GM12878 (cell line): ENCODE data around the gene DIPK1A. TPM values are rescaled to one million over a fixed set of nuclear protein-coding genes. Genes with fewer than 3 reads are reported as not detected.

Experiments
- BRCA1 ChIP-seq: IDR thresholded peaks from 2 replicates; pipeline ENCODE4 v1.6.1; 2011; ENCODE audit warnings: low read depth, low read length, improper control_type of control experiment
- CBFB ChIP-seq: IDR thresholded peaks from 2 replicates; pipeline ENCODE4 v1.6.1; 2016; ENCODE audit warnings: antibody characterized with exemption, low read depth
- CEBPZ ChIP-seq: fragments of 150-350 bp; IDR thresholded peaks from 2 replicates; pipeline ENCODE4 v1.6.1; 2016; ENCODE audit warnings: low read depth, low read length
- CHD4 ChIP-seq: fragments of 200-600 bp; sonication (generic); IDR thresholded peaks from 2 replicates; pipeline ENCODE4 v1.6.1; 2016; ENCODE audit warnings: mild to moderate bottlenecking
- CUX1 ChIP-seq: IDR thresholded peaks from 2 replicates; pipeline ENCODE4 v1.6.1; 2012; ENCODE audit warnings: improper control_type of control experiment, low read depth, low read length; ENCODE audit not compliant: insufficient replicate concordance
- JUNB ChIP-seq: IDR thresholded peaks from 2 replicates; pipeline ENCODE4 v1.6.1; 2016; ENCODE audit warnings: antibody characterized with exemption, mild to moderate bottlenecking
- MYB ChIP-seq: fragments of 150-350 bp; IDR thresholded peaks from 2 replicates; pipeline ENCODE4 v1.6.1; 2014; ENCODE audit warnings: mild to moderate bottlenecking, low read depth, low read length, borderline replicate concordance
- NBN ChIP-seq: fragments of 450-650 bp; IDR thresholded peaks from 2 replicates; pipeline ENCODE4 v1.6.1; 2016
- POLR2AphosphoS5 ChIP-seq: IDR thresholded peaks from 2 replicates; pipeline ENCODE4 v1.6.1; 2011; ENCODE audit warnings: mild to moderate bottlenecking, low read length, inconsistent platforms
- PRDM15 ChIP-seq: fragments of 450-650 bp; formaldehyde crosslinking; IDR thresholded peaks from 2 replicates; pipeline ENCODE4 v1.4.0; 2020; ENCODE audit warnings: mild to moderate bottlenecking, moderate library complexity
- RELA ChIP-seq: fragments of 450-650 bp; IDR thresholded peaks from 2 replicates; pipeline ENCODE4 v1.8.0; 2014; ENCODE audit warnings: borderline replicate concordance; ENCODE audit not compliant: partially characterized antibody
- SIX5 ChIP-seq: IDR thresholded peaks from 2 replicates; pipeline ENCODE4 v1.6.1; 2011; ENCODE audit warnings: mild to moderate bottlenecking, low read depth, low read length, moderate library complexity; ENCODE audit not compliant: severe bottlenecking
- SMAD5 ChIP-seq: IDR thresholded peaks from 2 replicates; pipeline ENCODE4 v1.6.1; 2016; ENCODE audit warnings: antibody characterized with exemption, low read depth
- TAF1 ChIP-seq: IDR thresholded peaks from 2 replicates; pipeline ENCODE4 v1.6.1; 2011; ENCODE audit warnings: mild to moderate bottlenecking, low read depth, low read length, borderline replicate concordance
- TCF12 ChIP-seq: IDR thresholded peaks from 2 replicates; pipeline ENCODE4 v1.6.1; 2011; ENCODE audit warnings: low read depth, mild to moderate bottlenecking, low read length
- YY1 ChIP-seq: IDR thresholded peaks from 2 replicates; pipeline ENCODE4 v1.6.1; 2011; ENCODE audit warnings: low read depth, mild to moderate bottlenecking, low read length
- polyA plus RNA-seq, 11 experiments: library from polyadenylated mRNA; depleted of rRNA in 4 of 11; unstranded in 6 of 11; stranded (reverse) in 5 of 11; fragments of >200 nt; fragmentation: Nextera tagmentation in 4 of 11; fragmentation: Illumina TruSeq in 1 of 11; extraction: Ambion mirVana in 4 of 11; extraction: Trizol in 1 of 11; gene quantifications; 1 replicate in 1 of 11; 2 replicates in 10 of 11; pipeline versions ENCODE4 v1.2.1 to v1.2.3, GENCODE V29; 2011 to 2016; ENCODE audit warnings: inconsistent platforms in 2 of 11, missing spikeins in 2 of 11, low read depth in 1 of 11
- total RNA-seq, 4 experiments: library from RNA; depleted of rRNA in 3 of 4; stranded (reverse); fragments of >200 nt in 3 of 4; fragmentation: Illumina TruSeq in 1 of 4; extraction: Trizol in 1 of 4; gene quantifications; 2 replicates each; pipeline versions ENCODE4 v1.2.1 to v1.2.3, GENCODE V29; 2013 to 2021

Gene DIPK1A
- total and polyA plus RNA-seq, 10 of the 15 experiments (the other 5 are each of a cell fraction or from before 2014, with no cell fraction given): 4.9 to 15.0 (median 9.7) TPM

GRCh38 chr1:92831762-92832536, 129.3 kb downstream of the DIPK1A start, which contains the start of gene RPL5 (continued):
- no peak for TF ChIP-seq CUX1
- no peak for TF ChIP-seq PRDM15 (CRISPR knock-in tag)
- peak; percentile 100 for TF ChIP-seq POLR2AphosphoS5
- peak; percentile 99 for TF ChIP-seq SMAD5
- TF ChIP-seq CBFB: peak; percentile 98
- no peak for TF ChIP-seq CHD4
- TF ChIP-seq NBN: peak; percentile 99
- peak; percentile 96 for TF ChIP-seq YY1
- TF ChIP-seq TAF1: peak; percentile 99
- TF ChIP-seq JUNB: no peak
- TF ChIP-seq BRCA1: no peak
- TF ChIP-seq TCF12: peak; percentile 64; the same call in 1 of the 2 replicates
- TF ChIP-seq RELA: peak; percentile 75
- TF ChIP-seq SIX5: peak; percentile 19
- TF ChIP-seq CEBPZ: no peak
- TF ChIP-seq MYB: peak; percentile 3; the same call in 1 of the 2 replicates
